ENCODE measurements around the gene TSSC4.

TSSC4 gene

DNA sequence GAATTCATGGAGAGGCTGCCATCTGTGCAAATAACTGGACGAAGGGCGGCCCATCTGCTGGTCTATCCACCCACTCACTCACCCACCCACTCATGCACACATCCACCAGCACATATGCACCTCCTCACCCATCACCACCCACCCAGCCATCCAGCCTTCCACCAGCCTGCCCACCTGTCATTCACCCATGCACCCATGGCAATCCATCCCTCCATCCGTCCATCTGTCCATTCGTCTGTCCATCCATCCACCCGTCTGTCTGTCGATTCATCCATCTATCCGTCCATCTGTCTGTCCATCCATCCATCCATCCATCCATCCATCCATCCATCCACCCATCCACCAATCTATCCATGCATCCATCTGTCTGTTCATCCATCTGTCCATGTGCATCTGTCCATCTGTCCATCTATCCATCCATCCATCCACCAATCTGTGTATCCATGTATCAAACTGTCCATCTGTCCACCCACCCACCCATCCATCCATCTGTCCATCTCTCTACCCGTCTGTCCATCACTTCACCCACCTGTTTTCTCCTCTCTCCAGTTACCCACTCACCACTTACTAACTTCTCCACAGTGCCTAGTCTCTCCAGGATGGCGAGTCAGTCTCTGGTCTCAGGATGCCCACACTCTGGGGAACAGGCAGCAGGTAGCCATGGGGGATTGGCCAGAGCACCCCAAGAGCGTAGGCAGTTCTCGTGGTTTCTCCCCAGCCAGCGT lies 34.9 kb downstream of the TSSC4 start:
- DNase-seq, result no peak

DNA sequence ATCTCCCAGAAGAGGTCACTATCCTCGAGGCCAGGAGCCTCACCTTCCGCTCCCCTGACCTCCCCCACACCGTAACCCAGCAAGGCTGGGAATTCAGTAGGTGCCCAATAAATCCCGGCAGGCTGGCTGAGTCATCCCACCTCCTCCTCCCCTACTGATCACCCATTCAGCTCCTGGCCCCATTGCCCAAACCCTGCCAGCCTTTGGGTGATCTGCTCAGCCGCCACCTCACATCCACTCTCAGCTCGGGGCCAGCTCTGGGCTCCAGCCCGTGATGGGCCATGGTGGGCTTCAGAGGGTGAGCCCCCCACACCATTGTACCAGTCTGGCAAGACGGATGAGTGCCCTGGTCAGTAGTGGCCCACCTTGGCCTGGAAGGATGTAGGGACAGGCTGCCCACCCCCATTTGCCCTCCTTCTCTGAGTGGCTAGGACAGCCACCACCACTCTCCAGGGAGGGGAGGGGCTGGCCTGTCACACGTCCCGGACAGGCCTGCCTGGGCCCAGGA lies 35.5 kb downstream of the TSSC4 start:
- DNase-seq, result no peak

DNA sequence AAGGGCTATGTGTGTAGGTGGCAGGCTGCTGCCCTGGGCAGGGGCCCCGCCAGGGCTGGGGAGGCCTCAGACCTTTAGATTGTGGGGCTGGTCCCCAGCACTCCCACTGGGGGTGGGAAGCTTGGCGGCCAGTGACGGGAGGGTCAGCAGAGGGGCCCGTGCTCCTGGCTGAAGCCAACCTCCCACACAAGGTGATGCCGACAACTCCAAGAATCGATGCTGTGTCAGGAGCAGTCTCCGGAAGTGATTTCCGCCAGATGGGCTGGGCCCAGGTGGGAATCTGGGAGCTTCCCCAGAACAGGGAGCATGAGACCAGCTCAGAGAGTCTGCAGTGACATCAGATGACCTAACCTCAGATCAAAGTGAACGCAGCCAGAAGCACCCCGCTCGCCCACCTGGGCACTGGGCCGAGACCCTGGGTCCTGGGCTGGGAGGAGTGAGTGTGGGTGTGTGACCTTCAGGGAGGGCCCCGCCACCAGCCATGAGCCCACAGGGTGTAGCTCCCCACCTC lies 36.0 kb downstream of the TSSC4 start:
- no peak for DNase-seq

DNA sequence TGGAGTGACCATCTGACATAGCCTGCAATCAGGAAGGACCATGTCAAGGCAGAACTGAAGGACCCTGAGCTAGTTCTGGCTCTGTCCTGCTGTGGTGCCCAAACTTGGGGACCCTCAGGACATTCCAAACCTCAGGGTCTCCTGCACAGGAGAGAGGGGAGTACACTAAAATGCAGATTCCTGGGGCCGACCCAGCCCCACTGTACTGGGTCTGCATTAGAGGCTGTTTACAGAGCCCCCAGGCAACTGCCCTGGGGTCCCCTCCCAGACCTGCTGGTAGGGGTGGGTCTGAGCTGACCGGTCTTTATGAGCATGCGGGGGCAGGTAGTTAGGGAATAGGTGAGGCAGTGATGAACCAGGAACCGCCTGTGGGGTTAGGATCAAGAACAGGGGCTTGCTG lies 37.0 kb downstream of the TSSC4 start:
- DNase-seq, result no peak

DNA sequence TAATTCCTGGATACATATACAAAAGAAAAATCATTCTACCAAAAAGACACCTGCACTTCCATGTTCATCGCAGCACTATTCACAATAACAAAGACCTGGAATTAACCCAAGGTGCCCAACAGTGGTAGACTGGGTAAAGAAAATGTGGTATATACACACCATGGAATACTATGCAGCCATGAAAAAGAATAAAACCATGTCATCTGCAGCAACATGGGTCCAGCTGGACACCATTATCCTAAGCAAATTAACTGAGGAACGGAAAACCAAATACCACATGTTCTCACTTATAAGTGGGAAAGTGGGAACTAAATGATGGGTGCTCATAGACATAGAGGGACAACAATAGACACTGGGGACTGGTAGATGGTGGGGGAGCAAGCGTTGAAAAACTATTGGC lies 39.3 kb downstream of the TSSC4 start:
- DNase-seq, result no peak

DNA sequence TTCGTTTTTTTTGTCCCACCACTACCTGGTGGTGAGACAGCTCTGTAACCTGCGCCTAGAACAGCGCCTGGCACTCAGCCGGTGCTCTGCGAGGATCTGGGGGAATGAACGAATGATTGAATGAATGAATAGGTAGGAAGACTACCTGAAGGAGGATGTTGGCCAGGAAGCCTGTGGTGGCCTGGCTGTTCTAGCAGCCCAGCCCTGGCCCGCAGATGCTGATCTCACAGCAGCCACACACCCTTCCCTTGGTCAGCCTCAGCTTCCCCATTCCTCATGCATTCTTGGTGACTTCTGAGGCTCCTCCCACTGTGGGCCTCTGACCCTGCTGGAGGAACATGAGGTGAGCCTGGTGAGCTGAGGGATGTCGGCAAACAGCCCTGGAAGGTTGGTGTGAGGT lies 40.1 kb downstream of the TSSC4 start:
- no peak for DNase-seq

DNA sequence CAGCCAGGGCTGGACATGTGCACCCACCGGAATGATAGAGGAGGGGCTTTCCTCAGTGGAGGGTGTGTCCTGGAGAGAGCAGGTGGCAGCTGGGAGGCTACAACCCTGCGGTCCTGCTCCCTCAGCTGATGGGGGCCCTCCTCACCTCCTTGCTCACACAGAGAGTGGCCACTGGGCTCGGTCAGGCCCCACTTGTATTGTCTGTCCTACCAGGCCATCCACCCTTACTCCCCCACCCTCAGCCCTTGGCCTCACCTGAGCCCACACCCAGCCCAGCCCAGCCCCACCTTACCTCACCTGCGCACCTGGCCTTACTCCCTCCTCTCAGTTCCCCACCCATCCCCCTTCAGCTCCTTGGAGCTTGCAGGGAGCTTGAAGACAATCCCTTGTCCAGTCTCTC lies 40.6 kb downstream of the TSSC4 start:
- DNase-seq, result no peak

DNA sequence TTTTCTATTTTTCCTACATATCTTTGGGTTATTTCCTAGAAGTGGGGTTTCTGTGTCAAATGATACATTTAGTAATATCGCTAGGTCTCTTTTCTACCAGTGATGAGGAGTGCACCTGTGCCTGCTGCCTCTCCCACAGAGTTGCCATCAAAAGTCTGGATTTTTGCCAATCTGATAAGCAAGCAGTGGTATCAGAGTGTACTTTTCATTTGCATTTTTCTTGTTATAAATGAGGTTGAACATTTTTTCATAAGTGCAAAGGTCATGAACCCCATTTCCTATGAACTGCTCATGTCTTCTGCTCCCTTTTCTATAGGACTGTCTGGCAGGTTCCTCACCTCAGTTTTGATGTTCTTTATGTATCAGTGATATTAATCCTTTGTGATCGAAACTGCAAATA lies 42.0 kb downstream of the TSSC4 start:
- no peak for DNase-seq

DNA sequence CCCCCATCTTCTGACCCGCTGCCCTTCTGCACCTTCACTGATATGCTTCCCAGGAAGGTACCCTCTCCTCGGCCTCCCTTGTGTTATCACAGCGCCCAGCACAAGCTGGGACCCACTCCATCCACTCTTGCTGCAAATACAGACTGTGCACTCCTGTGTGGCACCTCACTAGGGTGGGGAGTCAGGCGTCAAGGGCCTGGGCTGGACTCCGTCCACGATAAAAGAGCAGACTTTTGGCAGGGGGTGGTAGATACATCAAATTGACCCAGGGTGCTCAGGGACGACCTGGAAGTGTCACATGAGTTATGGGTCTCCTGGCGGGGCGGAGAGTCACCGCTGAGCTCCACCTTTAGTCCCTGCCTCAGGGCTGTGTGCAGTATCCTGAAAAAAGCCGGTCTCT lies 42.9 kb downstream of the TSSC4 start:
- DNase-seq, result no peak

DNA sequence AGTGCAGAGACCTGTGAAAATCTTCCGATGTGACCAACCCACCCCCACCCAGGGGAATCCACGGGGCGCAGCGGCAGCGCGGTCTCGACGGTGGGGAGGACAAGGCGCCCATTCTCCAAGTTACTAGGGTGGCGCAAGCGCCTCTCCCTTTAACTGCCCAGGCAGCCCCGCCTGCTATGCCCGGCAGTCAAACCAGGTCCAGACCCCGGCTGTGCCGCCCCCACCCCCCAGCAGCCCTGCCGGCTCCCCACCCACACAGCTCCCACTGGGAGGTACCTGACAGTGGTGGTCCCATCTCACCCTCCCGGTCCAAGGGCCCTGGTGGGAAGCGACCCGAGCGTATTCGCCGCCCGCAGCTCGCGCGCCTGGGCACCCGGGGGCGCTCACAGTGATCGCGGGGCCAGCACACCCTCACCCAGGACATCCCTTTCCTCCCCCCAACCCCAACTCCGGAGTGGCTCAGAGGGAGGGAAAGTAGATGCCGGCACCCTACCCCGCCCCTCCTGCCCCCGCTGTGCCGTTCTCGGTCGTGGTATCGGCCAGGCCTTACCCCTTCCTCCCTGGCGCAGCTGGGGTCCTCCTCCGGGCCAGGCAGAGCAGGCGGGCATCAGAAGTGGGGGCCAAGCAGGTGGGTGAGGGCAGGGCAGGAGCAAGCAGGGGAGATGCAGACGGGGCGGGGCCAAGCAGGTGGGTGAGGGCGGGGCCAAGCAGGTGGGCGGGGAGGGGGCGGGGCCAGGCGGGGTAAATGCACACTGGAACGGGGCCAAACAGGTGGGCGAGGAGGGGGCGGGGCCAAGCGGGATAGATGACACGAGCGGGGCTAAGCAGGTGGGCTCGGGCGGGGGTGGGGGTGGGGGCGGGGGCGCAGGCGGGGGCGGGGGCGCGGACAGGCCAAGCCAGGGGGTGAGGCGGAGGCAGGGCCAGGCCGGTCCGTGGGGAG lies 43.6 kb downstream of the TSSC4 start, which contains the start of gene TRPM5:
TRPM5 (minus strand) TSS at position 634 of the 940 bp plus-strand sequence. CDS start 21,478 bp downstream, outside the sequence.
- DNase-seq, result no peak

DNA sequence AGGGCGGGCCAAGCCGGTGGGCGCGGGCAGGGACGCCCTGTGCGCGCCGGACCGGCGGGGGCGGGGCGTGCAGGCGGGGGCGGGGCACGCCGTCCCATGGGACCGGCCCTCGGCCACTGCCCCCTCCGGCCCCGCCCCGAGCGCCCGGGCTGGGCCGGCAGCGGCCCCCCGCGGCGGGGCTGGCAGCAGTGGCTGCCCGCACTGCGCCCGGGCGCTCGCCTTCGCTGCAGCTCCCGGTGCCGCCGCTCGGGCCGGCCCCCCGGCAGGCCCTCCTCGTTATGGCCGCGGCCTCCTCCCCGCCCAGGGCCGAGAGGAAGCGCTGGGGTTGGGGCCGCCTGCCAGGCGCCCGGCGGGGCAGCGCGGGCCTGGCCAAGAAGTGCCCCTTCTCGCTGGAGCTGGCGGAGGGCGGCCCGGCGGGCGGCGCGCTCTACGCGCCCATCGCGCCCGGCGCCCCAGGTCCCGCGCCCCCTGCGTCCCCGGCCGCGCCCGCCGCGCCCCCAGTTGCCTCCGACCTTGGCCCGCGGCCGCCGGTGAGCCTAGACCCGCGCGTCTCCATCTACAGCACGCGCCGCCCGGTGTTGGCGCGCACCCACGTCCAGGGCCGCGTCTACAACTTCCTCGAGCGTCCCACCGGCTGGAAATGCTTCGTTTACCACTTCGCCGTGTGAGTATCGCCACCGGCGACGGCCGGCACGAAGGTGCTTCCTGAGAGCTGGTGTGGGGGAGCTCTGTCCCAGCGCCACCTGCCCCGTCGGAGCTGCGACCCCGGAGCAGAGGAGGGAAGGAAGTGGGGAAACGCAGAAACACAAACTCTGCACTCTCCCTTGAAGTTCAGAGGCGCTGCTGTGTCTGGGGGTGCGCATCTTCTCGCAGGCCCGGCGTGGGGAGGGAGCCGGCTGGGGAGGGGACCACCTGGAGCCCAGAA lies 44.5 kb downstream of the TSSC4 start, which contains the start of gene KCNQ1:
KCNQ1 (plus strand) TSS at position 188 of the 925 bp plus-strand sequence; CDS start at position 279, 91 bp downstream.
- DNase-seq, result no peak

DNA sequence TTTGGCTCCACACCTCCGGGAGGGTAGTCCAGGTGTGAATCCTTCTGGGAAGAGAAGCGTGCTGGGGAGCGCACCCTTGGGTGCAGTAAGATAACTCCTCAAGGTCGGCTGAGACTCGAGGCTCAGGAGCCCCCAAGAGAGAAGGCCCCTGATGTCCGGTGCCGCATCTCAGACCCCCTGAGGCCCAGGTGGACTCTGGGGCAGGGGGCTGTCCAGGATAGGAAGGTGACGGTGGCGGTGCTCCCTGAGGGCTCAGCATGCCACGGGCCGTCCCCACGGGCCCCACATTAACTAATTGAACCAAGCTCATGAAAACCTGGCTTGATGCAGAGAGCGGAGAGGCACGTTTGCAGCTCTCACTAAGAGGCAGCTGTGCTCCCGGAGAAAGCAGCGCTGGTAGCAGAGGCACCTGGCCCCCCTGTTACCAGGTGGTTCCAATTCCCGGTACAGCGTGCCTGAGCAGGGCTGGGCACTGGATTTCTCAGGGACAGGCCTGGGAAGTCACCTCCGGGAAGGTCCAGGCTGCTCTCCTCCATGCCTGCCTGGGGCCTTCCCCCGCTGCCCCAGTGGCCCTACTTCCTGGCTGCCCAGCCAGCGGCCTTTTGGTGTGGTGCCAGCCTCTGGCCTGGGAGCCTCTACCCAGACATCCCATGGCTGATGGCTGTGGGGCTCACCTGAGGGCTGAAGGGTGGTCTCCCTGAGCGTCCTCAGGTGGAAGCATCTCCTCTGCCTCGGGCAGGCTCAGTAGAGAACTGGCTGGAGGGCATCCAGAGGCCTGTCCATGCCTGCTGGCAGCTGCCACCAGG lies 45.4 kb downstream of the TSSC4 start:
- DNase-seq, result no peak

DNA sequence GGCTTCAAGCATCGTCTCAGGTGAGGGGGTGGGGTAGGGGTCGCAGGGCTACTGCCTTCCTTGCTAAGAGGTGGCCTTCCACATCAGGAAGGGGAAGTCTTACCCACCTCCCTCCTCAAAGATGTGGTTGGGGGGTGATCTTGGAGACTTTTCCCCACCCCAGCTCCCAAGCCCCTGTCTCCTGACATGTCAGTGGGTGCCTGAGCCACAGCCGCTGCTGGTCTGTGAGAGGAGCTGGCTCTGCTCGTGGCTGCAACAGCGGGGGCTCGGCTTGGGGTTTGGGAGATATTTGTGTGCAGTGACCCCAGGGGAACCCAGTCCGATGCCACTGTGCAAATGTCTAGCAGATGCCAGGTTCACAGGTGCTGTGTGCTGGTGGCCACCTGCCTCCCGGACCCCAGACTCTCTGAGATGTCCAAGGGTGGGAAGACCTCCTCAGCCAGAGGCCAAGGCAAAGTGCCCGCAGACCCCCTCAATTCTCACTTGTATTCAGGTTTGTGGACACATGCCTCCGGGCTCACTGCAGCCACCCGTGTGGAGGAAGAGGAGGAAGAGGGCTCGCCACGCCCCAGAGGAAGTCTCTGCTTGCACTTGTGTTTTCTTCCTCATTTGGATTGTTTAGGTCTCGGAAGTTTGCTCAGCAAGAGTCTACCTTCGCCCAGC lies 46.2 kb downstream of the TSSC4 start:
- no peak for DNase-seq

DNA sequence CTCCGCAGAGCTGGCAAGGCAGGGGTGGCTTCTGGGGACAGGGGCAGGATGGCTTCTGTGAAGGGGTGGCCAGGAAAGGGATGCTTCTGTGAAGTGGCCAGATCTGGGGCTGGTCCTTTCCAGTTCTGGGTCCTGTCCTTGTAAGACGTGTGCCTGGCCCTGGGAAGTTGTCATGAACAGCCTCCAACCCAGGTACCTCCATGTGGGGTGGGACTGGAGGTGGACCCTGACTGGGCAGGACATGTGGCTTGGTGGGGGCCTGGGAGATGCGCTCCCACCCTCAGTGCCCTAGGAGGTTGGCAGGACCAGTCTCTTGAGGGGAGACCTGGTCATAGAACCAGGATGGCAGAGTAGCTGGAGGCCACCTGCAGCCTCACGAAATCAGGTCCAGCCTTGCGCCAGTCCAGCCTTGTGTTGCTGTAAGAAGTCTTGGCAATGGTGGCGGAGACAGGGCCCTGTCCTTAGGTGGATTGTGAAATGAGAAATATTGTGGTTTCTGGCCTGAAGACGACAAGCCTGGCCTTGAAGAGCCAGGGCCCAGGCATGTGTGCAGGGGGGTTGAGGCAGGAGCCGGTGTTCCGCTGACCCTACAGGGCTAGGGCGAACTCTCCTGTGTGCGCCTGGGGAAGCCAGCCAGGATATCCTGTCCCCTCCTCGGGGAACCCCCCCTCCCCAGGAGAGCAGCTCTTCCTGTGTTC lies 46.9 kb downstream of the TSSC4 start:
- DNase-seq, result no peak

DNA sequence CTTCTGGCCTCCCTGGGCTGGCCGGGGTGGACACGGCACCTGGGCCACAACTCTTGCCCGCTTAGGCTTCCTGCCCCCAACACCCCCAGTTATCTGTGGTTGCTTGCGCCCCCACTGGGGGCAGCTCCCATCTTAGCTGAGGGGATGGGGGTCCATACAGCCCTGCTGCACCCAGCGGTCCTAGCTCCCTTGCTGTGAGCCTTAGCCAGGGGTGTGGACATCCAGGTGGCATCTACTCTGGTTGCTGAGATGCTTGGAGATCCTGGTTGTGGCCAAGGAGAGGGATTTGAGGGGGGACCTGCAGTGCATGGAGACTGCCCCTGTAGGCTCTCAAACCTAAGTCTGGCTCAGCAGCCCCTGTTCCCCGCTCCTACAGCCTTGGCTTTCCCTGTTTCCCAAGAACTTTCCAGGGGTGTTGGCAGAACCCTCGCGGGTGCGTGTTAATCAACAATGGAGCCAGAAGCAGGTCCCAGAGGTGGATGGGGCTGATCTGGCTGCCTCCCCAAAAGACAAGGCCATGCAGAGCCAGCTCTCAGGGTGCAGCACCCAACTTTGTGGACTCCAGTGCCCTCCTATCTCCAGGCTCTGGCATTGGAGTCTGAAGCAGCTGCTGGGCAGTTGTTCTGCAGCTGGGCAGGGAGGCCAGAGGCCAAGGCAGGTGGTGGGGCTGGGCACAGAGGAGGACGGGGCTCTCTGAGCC lies 47.6 kb downstream of the TSSC4 start:
- no peak for DNase-seq

DNA sequence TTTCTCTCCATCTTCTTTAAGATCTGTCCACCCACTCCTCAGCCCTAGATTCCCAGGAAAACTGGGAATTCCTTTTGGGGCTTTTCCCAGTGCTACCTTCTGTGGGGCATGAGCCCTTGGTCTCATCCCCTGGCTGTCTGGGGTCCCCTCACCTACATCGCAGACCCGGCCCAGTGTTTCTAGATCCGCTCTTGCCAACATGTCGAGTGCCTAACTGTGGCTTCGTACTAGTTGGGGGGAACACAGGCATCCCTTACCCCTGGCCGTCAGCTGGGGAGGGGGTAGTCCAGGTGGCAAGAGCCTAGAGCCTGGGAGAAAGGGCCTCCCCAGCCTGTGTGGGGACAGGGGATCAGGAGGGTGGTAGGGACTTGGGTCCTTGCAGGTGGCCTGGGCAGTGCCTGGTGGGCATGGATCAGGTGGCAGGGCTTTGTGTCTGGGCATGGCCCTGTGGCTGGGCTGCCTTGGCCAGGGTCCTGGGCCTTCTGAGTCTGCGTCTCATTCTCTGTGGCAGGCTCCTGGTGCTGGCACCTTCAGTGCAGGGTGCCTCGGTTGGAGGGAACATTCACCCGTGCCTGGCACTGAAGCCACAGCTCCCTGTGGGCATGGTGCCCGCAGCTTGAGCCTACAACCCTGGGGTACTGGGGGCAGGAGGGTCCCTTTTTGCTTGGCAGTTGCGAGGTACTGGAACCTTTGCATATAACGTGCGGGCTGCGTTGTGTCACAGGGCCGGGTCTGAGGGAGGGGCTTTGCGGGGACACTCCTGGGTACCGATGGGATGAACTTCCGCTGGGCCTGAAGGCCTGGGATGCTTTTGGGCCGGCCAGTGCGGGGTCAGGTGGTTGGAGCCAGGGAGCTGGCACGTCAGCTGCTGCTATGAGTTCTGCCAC lies 48.4 kb downstream of the TSSC4 start:
- no peak for DNase-seq

DNA sequence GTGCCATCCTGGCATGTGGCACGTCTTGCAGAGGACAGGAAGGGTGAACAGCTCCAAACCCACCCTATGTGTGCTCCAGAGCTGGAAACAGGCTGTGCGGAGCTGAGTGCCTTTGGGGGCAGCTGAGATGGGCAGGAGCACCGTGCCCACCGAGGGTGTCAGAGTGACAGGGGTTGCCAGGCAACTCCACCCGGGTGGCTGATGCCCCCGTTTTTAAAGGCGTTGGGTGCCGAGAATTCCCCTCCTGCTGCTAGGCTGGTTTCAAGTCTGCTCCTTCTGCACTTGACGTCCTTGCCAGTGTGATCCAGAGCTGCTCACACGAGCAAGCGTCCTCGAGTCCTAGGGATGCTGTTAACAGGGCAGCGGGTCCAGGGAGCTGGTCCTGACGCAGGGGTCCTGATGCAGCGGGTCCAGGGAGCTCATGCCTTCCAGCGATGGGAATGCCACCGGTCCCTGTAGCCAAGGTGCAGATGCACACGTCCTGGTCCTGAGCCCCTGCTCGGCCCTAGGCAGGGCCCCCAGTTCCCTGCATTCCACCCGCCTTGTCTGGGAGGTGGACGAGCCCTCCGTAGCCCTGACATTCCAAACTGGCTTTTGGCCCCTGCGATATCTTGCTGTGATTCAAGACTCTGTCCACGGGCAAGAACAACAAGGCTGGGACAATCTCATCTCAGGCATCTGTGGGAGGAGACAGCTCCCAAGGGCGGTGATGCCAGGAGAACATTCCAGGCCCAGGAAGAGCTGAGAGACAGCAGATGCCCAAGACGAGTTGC lies 49.2 kb downstream of the TSSC4 start:
- DNase-seq, result no peak
